Measurements from ENCODE around the gene TLN1. TPM values are rescaled to one million over a fixed set of nuclear protein-coding genes. Genes with fewer than 3 reads are reported as not detected.

Gene TLN1
- total and polyA plus RNA-seq, 2 of the 4 experiments (the other 2 are of a cell fraction), result 228 to 346 TPM

DNA sequence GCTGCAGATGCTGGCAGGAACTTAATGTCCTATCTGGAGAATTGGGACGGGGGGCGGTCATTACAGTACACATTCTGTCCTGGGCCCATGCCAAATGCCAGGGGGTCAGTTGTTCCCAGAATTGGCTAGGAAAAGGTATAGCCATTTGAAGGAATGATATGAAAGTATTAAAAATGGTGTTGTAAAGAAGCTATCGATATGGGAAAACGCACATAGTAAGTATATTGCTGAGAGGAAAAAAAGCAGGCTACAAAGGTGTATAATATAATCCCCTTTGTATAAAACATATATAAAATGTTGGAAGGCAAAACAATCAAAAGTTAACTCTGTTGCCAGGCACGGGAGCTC is 66.5 kb downstream of the TLN1 start:
- peak overlapping the region; percentile 77 for H2BK120ac ChIP-seq (ENCODE audit: low read depth, low read length)
- intact Hi-C loops (cut with micrococcal nuclease), result loop anchor here (2.0 kb wide), 1 partner anchor 15 kb away; no protein-coding TSS in a partner anchor
- no peak for DNase-seq
- H3K36me3 ChIP-seq (ENCODE audit: control insufficient read depth, insufficient read depth, low read length), result peaks cover 6% of the 10 kb centered on the region
- H2AK9ac ChIP-seq (replicated peaks; ENCODE audit: low read depth, low read length, poor library complexity), result peak overlapping the region; percentile 87
- H3K4ac ChIP-seq (ENCODE audit: low read depth, low read length), result peak overlapping the region; percentile 59
- CTCF ChIA-PET, result interaction anchor here (0.6 to 1.5 kb wide), 2 partner anchors 12 to 49 kb away, joined by 3 to 5 read pairs; no protein-coding TSS in a partner anchor
- H3K4me1 ChIP-seq (ENCODE audit: control insufficient read depth, insufficient read depth, low read length), result peaks cover 25% of the 10 kb centered on the region
- H3K14ac ChIP-seq (replicated peaks; ENCODE audit: low read depth, low read length), result peak overlapping the region; percentile 84
- no peaks in the 10 kb centered on the region for H3K9me3 ChIP-seq (ENCODE audit: control insufficient read depth, insufficient read depth, low read length)
- H3K4me2 ChIP-seq (ENCODE audit: low read depth, low read length), result peak overlapping the region; percentile 92
- H3K9ac ChIP-seq (ENCODE audit: low read depth, low read length), result peak overlapping the region; percentile 67
- H4K5ac ChIP-seq (ENCODE audit: low read depth, low read length), result peak overlapping the region; percentile 70; the same call in 1 of the 2 replicates
- peak overlapping the region; percentile 40; the same call in 1 of the 2 replicates for H2AK5ac ChIP-seq (ENCODE audit: low read depth, low read length)
- H4K8ac ChIP-seq (ENCODE audit: low read depth in 2 of 2, low read length in 2 of 2), result peak overlapping the region; percentile 92 to 94
- H3K23ac ChIP-seq (ENCODE audit: low read depth, low read length), result no peak overlapping the region
- H3K4me3 ChIP-seq (ENCODE audit: insufficient read depth, low read depth, low read length), result peak overlapping the region; percentile 72
- H2BK20ac ChIP-seq (ENCODE audit: low read depth, low read length), result no peak overlapping the region
- H3K27ac ChIP-seq (ENCODE audit: insufficient read depth, low read length), result peak overlapping the region; percentile 50
- H2BK15ac ChIP-seq (ENCODE audit: low read depth, low read length), result peak overlapping the region; percentile 90; the same call in 2 of the 3 replicates
- peak overlapping the region; percentile 32 for H3K56ac ChIP-seq (ENCODE audit: extremely low read depth, insufficient read depth, low read length)
- H3K9me1 ChIP-seq (ENCODE audit: insufficient read depth, low read length), result peaks cover 29% of the 10 kb centered on the region
- peaks cover 28 to 47% of the 10 kb centered on the region in 2 experiments; a peak in 3 of 4 replicates for H3K79me1 ChIP-seq (ENCODE audit: low read depth in 1 of 2, low read length in 2 of 2)
- POLR2A ChIA-PET (ENCODE audit: unreplicated experiment), result interaction anchor here (1.1 kb wide), 1 partner anchor 67 kb away, joined by 4 read pairs; the partner anchor contains the start of genes CREB3 and TLN1
- 100% methylated on average over 2 of the region's 5 CpGs; no CpG with 5 or more reads in 1 of the 2 experiments for WGBS, 2 experiments (ENCODE audit: extremely low coverage in 2 of 2, insufficient read length in 1 of 2)
- peak overlapping the region; percentile 98 for H2AFZ ChIP-seq (replicated peaks; ENCODE audit: low read length, poor library complexity)
- in situ Hi-C loops (cut with MboI; ENCODE audit: low sequenced_read_pairs), result no loop called here
- no peaks in the 10 kb centered on the region for H4K20me1 ChIP-seq (ENCODE audit: insufficient read depth, low read length)
- no peak for ATAC-seq (ENCODE audit: low read depth)
- peak overlapping the region; percentile 30 for H2BK5ac ChIP-seq (ENCODE audit: low read depth, low read length, poor library complexity, severe bottlenecking)
- H3K18ac ChIP-seq (ENCODE audit: low read depth, low read length), result peak overlapping the region; percentile 25
- no TSS peak for BruUV-seq (replicated peaks)
- TF ChIP-seq, protein P1, sequence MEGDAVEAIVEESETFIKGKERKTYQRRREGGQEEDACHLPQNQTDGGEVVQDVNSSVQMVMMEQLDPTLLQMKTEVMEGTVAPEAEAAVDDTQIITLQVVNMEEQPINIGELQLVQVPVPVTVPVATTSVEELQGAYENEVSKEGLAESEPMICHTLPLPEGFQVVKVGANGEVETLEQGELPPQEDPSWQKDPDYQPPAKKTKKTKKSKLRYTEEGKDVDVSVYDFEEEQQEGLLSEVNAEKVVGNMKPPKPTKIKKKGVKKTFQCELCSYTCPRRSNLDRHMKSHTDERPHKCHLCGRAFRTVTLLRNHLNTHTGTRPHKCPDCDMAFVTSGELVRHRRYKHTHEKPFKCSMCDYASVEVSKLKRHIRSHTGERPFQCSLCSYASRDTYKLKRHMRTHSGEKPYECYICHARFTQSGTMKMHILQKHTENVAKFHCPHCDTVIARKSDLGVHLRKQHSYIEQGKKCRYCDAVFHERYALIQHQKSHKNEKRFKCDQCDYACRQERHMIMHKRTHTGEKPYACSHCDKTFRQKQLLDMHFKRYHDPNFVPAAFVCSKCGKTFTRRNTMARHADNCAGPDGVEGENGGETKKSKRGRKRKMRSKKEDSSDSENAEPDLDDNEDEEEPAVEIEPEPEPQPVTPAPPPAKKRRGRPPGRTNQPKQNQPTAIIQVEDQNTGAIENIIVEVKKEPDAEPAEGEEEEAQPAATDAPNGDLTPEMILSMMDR (conservative IDR thresholded peaks at IDR 0.05; ENCODE audit: low read depth, low read length), result no peak
- no peak for TF ChIP-seq RAD21 (IDR thresholded peaks at IDR 0.05; ENCODE audit: low read length)
- no peak for TF ChIP-seq FOS (IDR thresholded peaks at IDR 0.05; ENCODE audit: low read depth, low read length)
- peak overlapping the region; percentile 60 for H4K91ac ChIP-seq (ENCODE audit: insufficient read depth, low read depth, low read length)
- no peaks in the 10 kb centered on the region for H3K27me3 ChIP-seq (ENCODE audit: control insufficient read depth, insufficient read depth, low read length)
- dilution Hi-C loops (cut with HindIII; ENCODE audit: low sequenced_read_pairs, unreplicated experiment), result no loop called here
